NCI-H510A treated with DMSO at 0.1 percent for 48 hours (cell line): ENCODE data around the gene ANKRD11.
"Not testable (repeated sequence)": the region's sequence is repeated elsewhere in the genome, so short reads cannot be mapped to it uniquely, and the experiment has no call there.

Experiments
- DNase-seq: peaks from one replicate; lab custom pipeline; 2025; lab: John Stamatoyannopoulos, UW

The ANKRD11 gene

GRCh38 chr16:89264800-89265550 is 225.4 kb downstream of the ANKRD11 start:
- DNase-seq, result no peak

- DNase-seq, result no peak
Measured at GRCh38 chr16:89261691-89262563, 228.4 kb downstream of the ANKRD11 start.

- DNase-seq, result not testable (repeated sequence)
Measured at GRCh38 chr16:89259901-89260300, 230.5 kb downstream of the ANKRD11 start.

GRCh38 chr16:89257757-89258465 is 232.4 kb downstream of the ANKRD11 start:
- no peak for DNase-seq

GRCh38 chr16:89257281-89257731 is 233.1 kb downstream of the ANKRD11 start:
- DNase-seq, result no peak

- DNase-seq, result no peak
Measured at GRCh38 chr16:89256651-89257254, 233.6 kb downstream of the ANKRD11 start.

- DNase-seq, result no peak
Measured at GRCh38 chr16:89253548-89254287, 236.6 kb downstream of the ANKRD11 start.

- DNase-seq, result no peak
Measured at GRCh38 chr16:89248196-89248982, 242.0 kb downstream of the ANKRD11 start.

- not testable (repeated sequence) for DNase-seq
Measured at GRCh38 chr16:89247734-89248075, 242.7 kb downstream of the ANKRD11 start.

GRCh38 chr16:89246903-89247733 is 243.2 kb downstream of the ANKRD11 start:
- peak; percentile 50 for DNase-seq

- no peak for DNase-seq
Measured at GRCh38 chr16:89246383-89246902, 243.9 kb downstream of the ANKRD11 start.

GRCh38 chr16:89244754-89245153 is 245.6 kb downstream of the ANKRD11 start:
- no peak for DNase-seq

- DNase-seq, result not testable (repeated sequence)
Measured at GRCh38 chr16:89244264-89244663, 246.1 kb downstream of the ANKRD11 start.

- DNase-seq, result no peak
Measured at GRCh38 chr16:89243664-89244063, 246.7 kb downstream of the ANKRD11 start.

GRCh38 chr16:89242795-89243200 is 247.6 kb downstream of the ANKRD11 start:
- DNase-seq, result no peak

GRCh38 chr16:89241187-89242007 is 249.0 kb downstream of the ANKRD11 start:
- DNase-seq, result no peak

- DNase-seq, result no peak
Measured at GRCh38 chr16:89237733-89238132, 252.6 kb downstream of the ANKRD11 start.
